Mucosa of gallbladder (tissue), 1 donor: ENCODE measurements around the gene ITGB4. TPM values are rescaled to one million over a fixed set of nuclear protein-coding genes. Genes with fewer than 3 reads are reported as not detected.
A peak's percentile ranks its signal among the peaks of the same experiment; 100 is the strongest.

Experiments
- DNase-seq: peaks from one replicate; pipeline ENCODE4 v3.0.0-alpha.2; 2020; ENCODE audit warnings: low spot score
- total RNA-seq: library from RNA; stranded (reverse); gene quantifications from one replicate; pipeline ENCODE4 v1.2.1, GENCODE V29; 2021
- donor health status: DM: no; HTN: no; CAD: no.

ITGB4 gene
- total RNA-seq, 1 donor from 2014 or later: 317 TPM

GRCh38 chr17:75731086-75731715 lies 9.9 kb downstream of the ITGB4 start:
- DNase-seq: no peak

DNA sequence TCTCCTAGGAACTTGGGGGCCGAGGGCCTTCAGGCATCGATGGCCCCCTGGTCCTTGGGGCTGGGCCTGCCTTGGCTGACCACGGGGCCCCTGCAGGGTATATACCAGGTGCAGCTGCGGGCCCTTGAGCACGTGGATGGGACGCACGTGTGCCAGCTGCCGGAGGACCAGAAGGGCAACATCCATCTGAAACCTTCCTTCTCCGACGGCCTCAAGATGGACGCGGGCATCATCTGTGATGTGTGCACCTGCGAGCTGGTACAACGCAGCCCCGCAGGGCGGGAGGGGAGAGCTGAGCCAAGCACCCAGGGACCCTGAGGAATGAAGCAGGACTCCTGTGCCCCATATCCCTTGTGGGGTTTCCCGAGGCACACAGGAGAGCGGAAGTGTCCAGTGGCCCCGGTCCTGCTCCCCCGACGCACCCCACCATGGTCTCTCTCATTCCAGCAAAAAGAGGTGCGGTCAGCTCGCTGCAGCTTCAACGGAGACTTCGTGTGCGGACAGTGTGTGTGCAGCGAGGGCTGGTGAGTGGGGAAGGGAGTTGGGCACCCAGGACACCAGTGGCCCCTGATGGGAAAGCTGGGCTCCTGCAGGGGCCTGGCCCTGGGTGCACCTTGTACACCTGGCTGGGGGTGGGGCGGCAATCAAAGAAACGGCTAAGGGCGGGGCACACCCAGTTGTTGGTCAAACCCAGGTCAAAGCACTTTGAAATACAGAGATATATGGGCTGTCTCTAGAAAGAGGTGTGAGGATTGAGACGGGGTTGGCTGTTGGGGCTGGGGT lies 10.6 kb downstream of the ITGB4 start:
- DNase-seq: no peak

DNA sequence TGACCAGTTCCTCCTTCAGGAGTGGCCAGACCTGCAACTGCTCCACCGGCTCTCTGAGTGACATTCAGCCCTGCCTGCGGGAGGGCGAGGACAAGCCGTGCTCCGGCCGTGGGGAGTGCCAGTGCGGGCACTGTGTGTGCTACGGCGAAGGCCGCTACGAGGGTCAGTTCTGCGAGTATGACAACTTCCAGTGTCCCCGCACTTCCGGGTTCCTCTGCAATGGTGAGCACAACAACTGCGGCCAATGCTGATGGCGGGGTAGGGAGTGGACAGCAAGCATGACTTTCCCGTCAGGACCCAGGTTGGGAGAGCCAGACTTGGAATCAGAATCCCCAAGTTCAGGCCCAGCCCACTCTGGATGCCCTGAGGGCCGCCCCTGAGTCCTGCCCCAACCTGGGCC lies 12.2 kb downstream of the ITGB4 start:
- no peak for DNase-seq

GRCh38 chr17:75734674-75735294 lies 13.5 kb downstream of the ITGB4 start:
- no peak for DNase-seq

DNA sequence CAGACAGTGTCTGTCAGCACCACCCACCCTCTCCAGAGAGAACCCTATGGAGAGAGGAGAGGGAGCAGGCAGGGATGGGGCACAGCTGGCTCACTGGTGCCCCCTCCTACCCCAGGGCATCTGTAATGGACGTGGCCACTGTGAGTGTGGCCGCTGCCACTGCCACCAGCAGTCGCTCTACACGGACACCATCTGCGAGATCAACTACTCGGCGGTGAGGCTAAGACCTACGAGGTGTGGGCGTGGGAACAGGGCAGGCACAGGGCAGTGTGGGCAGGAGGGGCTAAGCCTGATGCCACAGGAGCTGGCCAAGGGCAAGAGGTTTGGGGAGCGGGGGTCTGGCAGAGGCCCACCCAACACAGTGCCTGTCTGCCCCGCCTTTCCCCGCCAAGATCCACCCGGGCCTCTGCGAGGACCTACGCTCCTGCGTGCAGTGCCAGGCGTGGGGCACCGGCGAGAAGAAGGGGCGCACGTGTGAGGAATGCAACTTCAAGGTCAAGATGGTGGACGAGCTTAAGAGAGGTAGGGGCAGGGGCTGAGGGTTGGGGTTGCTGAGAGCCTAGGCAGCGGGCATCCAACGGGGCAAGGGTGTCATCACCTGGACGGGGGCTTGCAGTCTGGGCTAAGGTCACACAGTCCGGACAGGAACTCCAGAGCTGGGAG lies 15.0 kb downstream of the ITGB4 start:
- no peak for DNase-seq

DNA sequence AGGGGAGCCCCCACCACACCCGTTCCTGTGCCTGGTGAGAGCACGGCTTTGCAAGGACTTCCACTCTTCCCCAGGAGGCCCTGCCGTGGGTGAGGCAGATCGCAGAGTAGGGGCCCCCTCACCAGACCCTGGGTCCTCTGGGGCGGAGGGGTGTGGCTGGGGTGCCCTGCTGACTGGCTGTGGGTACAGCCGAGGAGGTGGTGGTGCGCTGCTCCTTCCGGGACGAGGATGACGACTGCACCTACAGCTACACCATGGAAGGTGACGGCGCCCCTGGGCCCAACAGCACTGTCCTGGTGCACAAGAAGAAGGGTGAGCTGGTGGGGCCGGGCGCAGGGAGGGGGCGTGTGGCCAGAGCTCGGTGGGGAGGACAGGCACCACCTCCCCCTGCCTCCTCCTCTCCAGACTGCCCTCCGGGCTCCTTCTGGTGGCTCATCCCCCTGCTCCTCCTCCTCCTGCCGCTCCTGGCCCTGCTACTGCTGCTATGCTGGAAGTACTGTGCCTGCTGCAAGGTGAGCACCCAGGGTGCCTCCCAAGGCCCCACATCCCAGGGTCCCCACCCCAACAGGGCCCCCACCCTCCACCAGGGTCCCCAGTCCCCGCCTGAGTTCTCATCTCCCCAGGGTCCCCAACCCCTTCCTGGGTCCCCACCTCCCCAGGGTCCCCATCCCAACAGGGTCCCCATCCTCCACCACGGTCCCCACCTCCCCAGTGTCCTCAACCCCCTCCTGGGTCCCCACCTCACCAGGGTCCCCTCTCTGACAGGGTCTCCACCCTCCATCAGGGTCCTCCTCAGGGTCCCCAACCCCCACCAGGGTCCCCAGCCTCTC lies 16.1 kb downstream of the ITGB4 start:
- DNase-seq: no peak

DNA sequence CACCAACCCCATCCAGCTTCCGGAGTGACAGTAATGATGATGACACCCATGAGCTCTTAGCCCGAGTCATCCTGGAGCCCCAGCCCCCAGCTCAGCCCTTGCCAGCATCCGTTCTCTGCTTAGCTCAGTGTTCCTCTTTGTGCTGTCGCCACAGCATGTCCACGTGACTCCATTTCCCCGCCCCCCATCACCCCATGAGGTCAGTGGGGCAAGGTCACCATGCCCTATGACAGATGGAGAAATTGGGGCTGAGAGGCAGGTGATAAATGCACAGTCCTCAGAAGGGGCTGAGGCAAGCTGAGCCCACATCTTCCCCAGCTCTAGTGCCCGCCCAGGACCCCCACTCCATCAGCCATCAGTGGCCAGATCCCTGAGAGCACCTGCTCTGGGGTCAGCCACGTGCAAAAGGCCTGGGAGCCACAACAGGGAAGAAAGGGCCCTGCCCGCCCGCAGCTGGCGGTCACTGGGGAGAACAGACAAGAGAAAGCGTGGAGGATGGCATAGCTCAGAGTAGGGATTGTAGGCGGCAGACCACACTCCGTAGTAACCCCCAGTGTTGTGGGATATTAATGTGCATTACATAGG lies 17.1 kb downstream of the ITGB4 start:
- DNase-seq: no peak

DNA sequence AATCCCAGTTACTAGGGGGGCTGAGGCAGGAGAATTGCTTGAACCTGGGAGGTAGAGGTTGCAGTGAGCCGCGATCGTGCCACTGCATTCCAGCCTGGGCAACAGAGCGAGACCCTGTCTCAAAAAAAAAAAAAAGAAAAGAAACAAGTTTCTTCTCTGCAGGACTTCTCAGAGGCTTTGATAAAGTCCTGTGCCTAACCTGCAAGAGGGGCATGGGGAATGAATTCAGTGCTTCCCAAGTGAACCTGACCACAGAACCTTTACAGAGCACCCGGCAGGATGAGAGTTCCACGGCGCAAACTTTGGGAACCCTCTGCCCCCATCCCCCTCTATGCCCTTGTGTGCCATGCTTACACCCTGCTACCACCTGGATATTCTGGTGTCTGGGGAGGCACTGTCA lies 17.9 kb downstream of the ITGB4 start:
- no peak for DNase-seq

DNA sequence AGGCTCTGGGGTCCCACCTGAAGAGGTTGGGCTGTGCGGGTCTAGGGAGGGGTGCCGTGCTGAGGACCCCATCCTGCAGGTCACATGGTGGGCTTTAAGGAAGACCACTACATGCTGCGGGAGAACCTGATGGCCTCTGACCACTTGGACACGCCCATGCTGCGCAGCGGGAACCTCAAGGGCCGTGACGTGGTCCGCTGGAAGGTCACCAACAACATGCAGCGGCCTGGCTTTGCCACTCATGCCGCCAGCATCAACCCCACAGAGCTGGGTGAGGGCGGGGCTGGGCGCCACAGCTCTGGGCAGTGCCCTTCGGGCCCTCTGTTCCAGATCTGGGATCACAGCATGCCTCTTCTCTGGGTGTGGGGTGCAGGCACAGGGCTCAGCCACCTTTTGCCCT lies 18.5 kb downstream of the ITGB4 start:
- DNase-seq: no peak

DNA sequence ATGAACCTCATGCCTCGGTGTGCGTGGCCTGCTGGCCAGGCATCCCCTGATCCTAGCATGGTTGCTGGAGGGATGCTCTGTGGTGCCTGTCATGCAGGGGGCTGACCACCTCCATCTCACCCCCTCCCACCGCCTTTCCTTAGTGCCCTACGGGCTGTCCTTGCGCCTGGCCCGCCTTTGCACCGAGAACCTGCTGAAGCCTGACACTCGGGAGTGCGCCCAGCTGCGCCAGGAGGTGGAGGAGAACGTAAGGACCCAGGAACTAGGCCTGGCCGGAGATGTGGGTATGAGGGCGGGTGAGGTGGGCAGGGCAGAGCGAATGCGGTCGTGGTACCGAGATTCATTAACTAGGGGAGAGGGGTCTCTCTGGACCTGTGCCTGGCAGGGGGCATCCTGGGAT lies 19.0 kb downstream of the ITGB4 start:
- DNase-seq: no peak

- no peak for DNase-seq
These were observed 19.4 kb downstream of the ITGB4 start for GRCh38 chr17:75740631-75741077.

DNA sequence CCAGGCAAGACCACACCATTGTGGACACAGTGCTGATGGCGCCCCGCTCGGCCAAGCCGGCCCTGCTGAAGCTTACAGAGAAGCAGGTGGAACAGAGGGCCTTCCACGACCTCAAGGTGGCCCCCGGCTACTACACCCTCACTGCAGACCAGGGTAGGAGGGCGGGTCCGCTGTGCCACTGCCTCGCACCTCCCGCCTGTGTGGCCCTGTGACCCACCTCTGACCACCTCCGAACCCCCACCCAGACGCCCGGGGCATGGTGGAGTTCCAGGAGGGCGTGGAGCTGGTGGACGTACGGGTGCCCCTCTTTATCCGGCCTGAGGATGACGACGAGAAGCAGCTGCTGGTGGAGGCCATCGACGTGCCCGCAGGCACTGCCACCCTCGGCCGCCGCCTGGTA lies 21.1 kb downstream of the ITGB4 start:
- no peak for DNase-seq

DNA sequence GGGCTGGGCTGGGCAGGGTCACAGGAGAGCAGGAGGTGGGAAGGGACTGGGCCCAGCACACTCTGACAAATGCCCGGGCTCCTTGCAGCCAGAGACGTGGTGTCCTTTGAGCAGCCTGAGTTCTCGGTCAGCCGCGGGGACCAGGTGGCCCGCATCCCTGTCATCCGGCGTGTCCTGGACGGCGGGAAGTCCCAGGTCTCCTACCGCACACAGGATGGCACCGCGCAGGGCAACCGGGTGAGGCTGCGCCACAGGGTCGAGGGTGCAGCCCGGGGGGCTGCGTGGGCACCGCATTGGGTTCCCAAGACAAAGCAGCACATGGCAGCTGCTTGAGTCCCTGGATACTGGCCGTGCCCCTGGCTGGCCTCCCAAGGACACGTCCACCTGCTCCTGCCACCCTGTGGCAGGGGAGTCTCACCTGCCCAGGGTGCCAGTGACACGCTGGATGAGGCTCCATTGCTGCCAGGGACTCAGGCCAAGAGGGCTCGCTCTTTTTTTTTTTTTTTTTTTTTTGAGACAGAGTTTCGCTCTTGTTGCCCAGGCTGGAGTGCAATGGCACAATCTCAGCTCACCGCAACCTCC lies 22.5 kb downstream of the ITGB4 start:
- DNase-seq: no peak

DNA sequence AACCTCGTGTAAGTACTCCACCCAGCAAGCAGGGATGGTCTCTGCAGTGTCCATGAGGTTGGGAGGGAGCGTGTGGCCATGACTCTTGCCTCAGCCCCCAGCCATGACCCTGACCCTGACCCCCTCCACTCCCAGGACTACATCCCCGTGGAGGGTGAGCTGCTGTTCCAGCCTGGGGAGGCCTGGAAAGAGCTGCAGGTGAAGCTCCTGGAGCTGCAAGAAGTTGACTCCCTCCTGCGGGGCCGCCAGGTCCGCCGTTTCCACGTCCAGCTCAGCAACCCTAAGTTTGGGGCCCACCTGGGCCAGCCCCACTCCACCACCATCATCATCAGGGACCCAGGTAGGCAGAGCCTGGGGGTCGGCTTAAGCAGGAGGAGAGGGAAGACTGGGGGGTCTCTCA lies 27.4 kb downstream of the ITGB4 start:
- no peak for DNase-seq

DNA sequence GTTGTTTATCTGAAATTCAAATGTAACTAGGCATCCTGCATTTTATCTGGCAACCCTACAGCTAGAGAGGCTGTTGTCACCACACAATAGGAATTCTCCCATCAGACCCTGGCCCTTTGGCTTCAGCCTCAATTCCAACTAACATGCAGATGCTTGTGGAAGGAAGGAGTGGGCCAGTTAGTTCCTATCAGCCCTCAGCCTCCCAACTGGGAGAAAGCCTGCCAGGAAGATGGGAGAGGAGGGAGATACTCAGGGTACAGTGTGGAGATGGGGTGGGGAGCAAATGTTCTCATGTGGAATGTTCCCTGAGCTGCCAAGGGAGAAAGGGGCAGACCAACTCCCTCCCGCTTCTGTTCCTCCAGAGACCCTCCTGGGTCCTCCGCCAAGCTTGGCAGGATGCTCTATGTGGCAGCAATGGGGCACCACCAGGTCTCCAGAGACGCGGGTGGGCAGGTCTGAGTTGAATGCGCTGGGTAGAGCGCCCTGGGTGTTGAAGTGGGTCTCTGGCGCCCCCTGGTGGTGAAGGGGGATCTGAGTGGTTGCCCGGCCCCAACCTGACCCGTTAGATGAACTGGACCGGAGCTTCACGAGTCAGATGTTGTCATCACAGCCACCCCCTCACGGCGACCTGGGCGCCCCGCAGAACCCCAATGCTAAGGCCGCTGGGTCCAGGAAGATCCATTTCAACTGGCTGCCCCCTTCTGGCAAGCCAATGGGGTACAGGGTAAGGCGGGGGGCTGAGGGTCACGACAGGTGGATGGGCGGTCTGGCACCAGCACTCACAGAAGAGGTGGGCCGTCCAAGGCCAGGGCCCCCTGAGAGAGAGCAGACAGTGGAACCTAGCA lies 28.5 kb downstream of the ITGB4 start:
- DNase-seq: peak; percentile 85

- no peak for DNase-seq
These were observed 29.6 kb downstream of the ITGB4 start for GRCh38 chr17:75750661-75751423.

DNA sequence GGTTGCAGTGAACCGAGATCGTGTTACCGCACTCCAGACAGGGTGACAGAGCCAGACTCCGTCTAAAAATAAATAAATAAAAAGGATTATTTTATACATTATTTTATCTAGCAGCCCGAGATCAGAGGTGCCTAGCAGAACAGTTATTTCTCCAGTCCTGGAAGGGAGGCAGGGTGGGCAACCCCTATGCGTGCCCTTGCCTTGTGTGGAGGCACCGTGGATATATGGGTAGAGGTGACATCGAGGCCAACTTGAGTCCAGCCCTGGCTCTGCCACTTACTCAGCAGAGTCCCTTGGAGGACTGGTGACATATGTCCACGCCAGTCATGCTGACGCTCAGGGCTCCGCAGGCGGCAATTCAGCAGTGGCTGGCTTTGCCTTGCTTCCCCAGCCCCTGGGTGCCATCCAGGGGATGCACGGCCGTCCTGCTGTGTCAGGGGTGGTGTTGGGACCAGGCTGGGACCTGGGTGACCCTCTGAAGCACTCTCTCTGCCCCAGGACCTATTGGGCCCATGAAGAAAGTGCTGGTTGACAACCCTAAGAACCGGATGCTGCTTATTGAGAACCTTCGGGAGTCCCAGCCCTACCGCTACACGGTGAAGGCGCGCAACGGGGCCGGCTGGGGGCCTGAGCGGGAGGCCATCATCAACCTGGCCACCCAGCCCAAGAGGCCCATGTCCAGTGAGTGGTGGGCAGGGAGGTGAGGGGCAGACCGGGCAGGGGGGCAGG lies 30.6 kb downstream of the ITGB4 start:
- no peak for DNase-seq

DNA sequence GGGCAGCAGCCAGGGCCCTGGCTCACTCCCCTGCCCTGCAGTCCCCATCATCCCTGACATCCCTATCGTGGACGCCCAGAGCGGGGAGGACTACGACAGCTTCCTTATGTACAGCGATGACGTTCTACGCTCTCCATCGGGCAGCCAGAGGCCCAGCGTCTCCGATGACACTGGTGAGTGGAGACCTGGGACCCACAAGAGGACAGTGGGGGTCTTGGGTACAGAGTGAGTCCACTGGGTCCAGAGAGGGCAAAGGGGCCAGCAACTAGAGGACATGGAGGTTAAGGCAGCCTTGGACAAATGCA lies 31.1 kb downstream of the ITGB4 start:
- no peak for DNase-seq
